ENCODE measurements around the gene TIMM44.

- no peak for TF ChIP-seq CTCF (IDR thresholded peaks at IDR 0.05; ENCODE audit: extremely low read depth in 1 of 2, insufficient read depth in 1 of 2, low read depth in 1 of 2, low read length in 2 of 2)
- TF ChIP-seq JUN (IDR thresholded peaks at IDR 0.05; ENCODE audit: borderline replicate concordance, insufficient read depth, insufficient read length, low read depth), result no peak
Measured at GRCh38 chr19:7980168-7980567, 36.7 kb upstream of the TIMM44 start.
